ENCODE results near the gene C13orf42. TPM values are rescaled to one million over a fixed set of nuclear protein-coding genes. Genes with fewer than 3 reads are reported as not detected.

C13orf42 gene
- total and polyA plus RNA-seq, 10 of the 15 experiments (the other 5 are each of a cell fraction or from before 2014, with no cell fraction given) = not detected

DNA sequence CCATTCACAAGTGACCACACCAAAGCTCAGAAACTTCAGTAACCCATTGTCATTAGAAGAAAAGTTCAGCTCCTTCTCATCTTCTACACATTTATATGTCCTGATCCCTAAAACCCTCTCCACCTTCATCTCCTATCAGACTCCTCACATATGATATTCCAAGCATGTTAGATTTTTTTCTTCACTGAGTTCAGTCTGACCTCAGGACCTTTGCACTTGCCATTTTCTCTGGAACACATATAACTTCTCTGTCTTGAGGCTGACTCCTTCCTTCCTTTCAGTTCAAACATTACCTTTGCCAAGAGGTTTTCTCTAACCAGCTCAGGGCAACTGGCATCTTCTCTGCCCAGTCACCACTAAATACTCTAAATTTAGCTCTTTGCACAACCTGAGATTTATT lies 54.1 kb downstream of the C13orf42 start (continued):
- TF ChIP-seq, protein P1, sequence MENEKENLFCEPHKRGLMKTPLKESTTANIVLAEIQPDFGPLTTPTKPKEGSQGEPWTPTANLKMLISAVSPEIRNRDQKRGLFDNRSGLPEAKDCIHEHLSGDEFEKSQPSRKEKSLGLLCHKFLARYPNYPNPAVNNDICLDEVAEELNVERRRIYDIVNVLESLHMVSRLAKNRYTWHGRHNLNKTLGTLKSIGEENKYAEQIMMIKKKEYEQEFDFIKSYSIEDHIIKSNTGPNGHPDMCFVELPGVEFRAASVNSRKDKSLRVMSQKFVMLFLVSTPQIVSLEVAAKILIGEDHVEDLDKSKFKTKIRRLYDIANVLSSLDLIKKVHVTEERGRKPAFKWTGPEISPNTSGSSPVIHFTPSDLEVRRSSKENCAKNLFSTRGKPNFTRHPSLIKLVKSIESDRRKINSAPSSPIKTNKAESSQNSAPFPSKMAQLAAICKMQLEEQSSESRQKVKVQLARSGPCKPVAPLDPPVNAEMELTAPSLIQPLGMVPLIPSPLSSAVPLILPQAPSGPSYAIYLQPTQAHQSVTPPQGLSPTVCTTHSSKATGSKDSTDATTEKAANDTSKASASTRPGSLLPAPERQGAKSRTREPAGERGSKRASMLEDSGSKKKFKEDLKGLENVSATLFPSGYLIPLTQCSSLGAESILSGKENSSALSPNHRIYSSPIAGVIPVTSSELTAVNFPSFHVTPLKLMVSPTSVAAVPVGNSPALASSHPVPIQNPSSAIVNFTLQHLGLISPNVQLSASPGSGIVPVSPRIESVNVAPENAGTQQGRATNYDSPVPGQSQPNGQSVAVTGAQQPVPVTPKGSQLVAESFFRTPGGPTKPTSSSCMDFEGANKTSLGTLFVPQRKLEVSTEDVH (IDR thresholded peaks at IDR 0.05; ENCODE audit: low read depth, partially characterized antibody) = no peak
- TF ChIP-seq MEF2A (IDR thresholded peaks at IDR 0.05; ENCODE audit: insufficient read depth, low read depth, low read length) = no peak
- no peak for TF ChIP-seq ESRRA (IDR thresholded peaks at IDR 0.05; ENCODE audit: low read length)
- TF ChIP-seq, protein P2, sequence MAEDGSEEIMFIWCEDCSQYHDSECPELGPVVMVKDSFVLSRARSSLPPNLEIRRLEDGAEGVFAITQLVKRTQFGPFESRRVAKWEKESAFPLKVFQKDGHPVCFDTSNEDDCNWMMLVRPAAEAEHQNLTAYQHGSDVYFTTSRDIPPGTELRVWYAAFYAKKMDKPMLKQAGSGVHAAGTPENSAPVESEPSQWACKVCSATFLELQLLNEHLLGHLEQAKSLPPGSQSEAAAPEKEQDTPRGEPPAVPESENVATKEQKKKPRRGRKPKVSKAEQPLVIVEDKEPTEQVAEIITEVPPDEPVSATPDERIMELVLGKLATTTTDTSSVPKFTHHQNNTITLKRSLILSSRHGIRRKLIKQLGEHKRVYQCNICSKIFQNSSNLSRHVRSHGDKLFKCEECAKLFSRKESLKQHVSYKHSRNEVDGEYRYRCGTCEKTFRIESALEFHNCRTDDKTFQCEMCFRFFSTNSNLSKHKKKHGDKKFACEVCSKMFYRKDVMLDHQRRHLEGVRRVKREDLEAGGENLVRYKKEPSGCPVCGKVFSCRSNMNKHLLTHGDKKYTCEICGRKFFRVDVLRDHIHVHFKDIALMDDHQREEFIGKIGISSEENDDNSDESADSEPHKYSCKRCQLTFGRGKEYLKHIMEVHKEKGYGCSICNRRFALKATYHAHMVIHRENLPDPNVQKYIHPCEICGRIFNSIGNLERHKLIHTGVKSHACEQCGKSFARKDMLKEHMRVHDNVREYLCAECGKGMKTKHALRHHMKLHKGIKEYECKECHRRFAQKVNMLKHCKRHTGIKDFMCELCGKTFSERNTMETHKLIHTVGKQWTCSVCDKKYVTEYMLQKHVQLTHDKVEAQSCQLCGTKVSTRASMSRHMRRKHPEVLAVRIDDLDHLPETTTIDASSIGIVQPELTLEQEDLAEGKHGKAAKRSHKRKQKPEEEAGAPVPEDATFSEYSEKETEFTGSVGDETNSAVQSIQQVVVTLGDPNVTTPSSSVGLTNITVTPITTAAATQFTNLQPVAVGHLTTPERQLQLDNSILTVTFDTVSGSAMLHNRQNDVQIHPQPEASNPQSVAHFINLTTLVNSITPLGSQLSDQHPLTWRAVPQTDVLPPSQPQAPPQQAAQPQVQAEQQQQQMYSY (CRISPR knock-in tag; IDR thresholded peaks at IDR 0.05) = no peak
- TF ChIP-seq ZNF217 (IDR thresholded peaks at IDR 0.05) = no peak
- no peak for TF ChIP-seq NR2C2 (IDR thresholded peaks at IDR 0.05; ENCODE audit: borderline replicate concordance, control insufficient read depth, insufficient read length, low read depth)

All from GM12878 (cell line).